ENCODE data around the gene JAK2.
"Not testable (repeated sequence)": the region's sequence is repeated elsewhere in the genome, so short reads cannot be mapped to it uniquely, and the experiment has no call there.

JAK2 gene

DNA sequence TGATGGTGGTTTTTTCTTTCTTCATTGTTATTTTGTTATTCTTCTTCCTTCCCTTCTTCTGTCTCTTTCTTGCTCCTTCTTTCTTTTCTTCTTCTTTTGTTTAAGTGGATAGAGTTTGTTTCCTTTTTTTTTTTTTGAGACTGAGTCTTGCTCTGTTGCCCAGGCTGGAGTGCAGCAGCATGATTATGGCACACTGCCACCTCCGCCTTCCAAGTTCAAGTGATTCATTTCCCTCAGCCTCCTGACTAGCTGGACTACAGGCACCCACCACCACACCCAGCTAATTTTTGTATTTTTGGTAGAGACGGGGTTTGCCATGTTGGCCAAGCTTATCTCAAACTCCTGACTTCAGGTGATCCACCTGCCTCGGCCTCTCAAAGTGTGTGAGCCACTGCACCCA lies 40.3 kb downstream of the JAK2 start:
- Histone ChIP-seq H3K27me3 (ENCODE audit: insufficient read depth, poor library complexity, severe bottlenecking) (no peaks in the 10 kb centered on the region), H3K27ac (replicated peaks) (no peak overlapping the region), H3K4me3 (replicated peaks; ENCODE audit: insufficient read depth, low read length) (no peak overlapping the region)
- TF ChIP-seq POLR2AphosphoS5 (IDR thresholded peaks at IDR 0.05; ENCODE audit: low read depth), result no peak
- no peak for TF ChIP-seq CTCF (IDR thresholded peaks at IDR 0.05; ENCODE audit: insufficient read depth, low read length)
- TF ChIP-seq, protein P1, sequence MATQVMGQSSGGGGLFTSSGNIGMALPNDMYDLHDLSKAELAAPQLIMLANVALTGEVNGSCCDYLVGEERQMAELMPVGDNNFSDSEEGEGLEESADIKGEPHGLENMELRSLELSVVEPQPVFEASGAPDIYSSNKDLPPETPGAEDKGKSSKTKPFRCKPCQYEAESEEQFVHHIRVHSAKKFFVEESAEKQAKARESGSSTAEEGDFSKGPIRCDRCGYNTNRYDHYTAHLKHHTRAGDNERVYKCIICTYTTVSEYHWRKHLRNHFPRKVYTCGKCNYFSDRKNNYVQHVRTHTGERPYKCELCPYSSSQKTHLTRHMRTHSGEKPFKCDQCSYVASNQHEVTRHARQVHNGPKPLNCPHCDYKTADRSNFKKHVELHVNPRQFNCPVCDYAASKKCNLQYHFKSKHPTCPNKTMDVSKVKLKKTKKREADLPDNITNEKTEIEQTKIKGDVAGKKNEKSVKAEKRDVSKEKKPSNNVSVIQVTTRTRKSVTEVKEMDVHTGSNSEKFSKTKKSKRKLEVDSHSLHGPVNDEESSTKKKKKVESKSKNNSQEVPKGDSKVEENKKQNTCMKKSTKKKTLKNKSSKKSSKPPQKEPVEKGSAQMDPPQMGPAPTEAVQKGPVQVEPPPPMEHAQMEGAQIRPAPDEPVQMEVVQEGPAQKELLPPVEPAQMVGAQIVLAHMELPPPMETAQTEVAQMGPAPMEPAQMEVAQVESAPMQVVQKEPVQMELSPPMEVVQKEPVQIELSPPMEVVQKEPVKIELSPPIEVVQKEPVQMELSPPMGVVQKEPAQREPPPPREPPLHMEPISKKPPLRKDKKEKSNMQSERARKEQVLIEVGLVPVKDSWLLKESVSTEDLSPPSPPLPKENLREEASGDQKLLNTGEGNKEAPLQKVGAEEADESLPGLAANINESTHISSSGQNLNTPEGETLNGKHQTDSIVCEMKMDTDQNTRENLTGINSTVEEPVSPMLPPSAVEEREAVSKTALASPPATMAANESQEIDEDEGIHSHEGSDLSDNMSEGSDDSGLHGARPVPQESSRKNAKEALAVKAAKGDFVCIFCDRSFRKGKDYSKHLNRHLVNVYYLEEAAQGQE (IDR thresholded peaks at IDR 0.05; ENCODE audit: insufficient replicate concordance, low read depth), result no peak
- no peak for TF ChIP-seq SPI1 (IDR thresholded peaks at IDR 0.05; ENCODE audit: borderline replicate concordance, low read depth)
- TF ChIP-seq GABPA (IDR thresholded peaks at IDR 0.05; ENCODE audit: low read depth), result no peak
- DNase-seq (ENCODE audit: low read depth in 1 of 2, low spot score in 1 of 2), result no peak

GRCh38 chr9:5031941-5032340 lies 46.9 kb downstream of the JAK2 start:
- not testable (repeated sequence) for DNase-seq (ENCODE audit: low read depth in 1 of 2, low spot score in 1 of 2); H3K27ac ChIP-seq (replicated peaks); H3K4me3 ChIP-seq (replicated peaks; ENCODE audit: insufficient read depth, low read length); H3K27me3 ChIP-seq (ENCODE audit: insufficient read depth, poor library complexity, severe bottlenecking)

- no peak for DNase-seq (ENCODE audit: low read depth in 1 of 2, low spot score in 1 of 2)
- H3K27me3 ChIP-seq (ENCODE audit: insufficient read depth, poor library complexity, severe bottlenecking), result no peaks in the 10 kb centered on the region
- TF ChIP-seq POLR2AphosphoS5 (IDR thresholded peaks at IDR 0.05; ENCODE audit: low read depth), result no peak
- no peak for TF ChIP-seq CTCF (IDR thresholded peaks at IDR 0.05; ENCODE audit: insufficient read depth, low read length)
- no peak for TF ChIP-seq GABPA (IDR thresholded peaks at IDR 0.05; ENCODE audit: low read depth)
- no peak overlapping the region for H3K27ac ChIP-seq (replicated peaks)
- no peak overlapping the region for H3K4me3 ChIP-seq (replicated peaks; ENCODE audit: insufficient read depth, low read length)
Observed at GRCh38 chr9:5040730-5041389, 55.8 kb downstream of the JAK2 start.

GRCh38 chr9:5041390-5042115 lies 56.5 kb downstream of the JAK2 start:
- Histone ChIP-seq H3K27ac (replicated peaks) (no peak overlapping the region), H3K4me3 (replicated peaks; ENCODE audit: insufficient read depth, low read length) (no peak overlapping the region), H3K27me3 (ENCODE audit: insufficient read depth, poor library complexity, severe bottlenecking) (no peaks in the 10 kb centered on the region)
- TF ChIP-seq, protein P1 (IDR thresholded peaks at IDR 0.05; ENCODE audit: insufficient replicate concordance, low read depth), result no peak
- TF ChIP-seq SPI1 (IDR thresholded peaks at IDR 0.05; ENCODE audit: borderline replicate concordance, low read depth) (no peak), GABPA (IDR thresholded peaks at IDR 0.05; ENCODE audit: low read depth) (no peak), POLR2AphosphoS5 (IDR thresholded peaks at IDR 0.05; ENCODE audit: low read depth) (no peak), CTCF (IDR thresholded peaks at IDR 0.05; ENCODE audit: insufficient read depth, low read length) (no peak)
- no peak for DNase-seq (ENCODE audit: low read depth in 1 of 2, low spot score in 1 of 2)
